Inflammatory macrophage (primary cell): Measurements from ENCODE around the gene RRP36.

Experiments used
- DNase-seq, 2 donors: peaks; one replicate each; pipeline ENCODE4 v3.0.0-alpha.2; 2020 to 2022

The RRP36 gene

DNA sequence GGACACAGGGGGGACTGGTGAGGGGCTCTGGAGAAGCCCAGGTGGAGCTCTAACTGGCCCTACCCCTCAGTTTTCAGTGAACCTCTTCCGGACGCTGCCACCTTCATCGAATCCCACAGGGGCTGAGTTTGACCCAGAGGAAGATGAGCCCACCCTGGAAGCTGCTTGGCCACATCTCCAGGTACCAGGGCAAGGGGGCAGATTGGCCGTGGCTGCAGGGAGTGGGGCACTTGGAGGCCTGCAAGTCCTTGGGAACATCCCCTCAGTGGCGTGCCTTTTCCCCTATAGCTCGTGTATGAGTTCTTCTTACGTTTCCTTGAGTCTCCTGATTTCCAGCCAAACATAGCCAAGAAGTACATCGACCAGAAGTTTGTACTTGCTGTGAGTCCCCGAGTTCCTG, 14.3 kb upstream of the RRP36 start:
- no peak for DNase-seq

DNA sequence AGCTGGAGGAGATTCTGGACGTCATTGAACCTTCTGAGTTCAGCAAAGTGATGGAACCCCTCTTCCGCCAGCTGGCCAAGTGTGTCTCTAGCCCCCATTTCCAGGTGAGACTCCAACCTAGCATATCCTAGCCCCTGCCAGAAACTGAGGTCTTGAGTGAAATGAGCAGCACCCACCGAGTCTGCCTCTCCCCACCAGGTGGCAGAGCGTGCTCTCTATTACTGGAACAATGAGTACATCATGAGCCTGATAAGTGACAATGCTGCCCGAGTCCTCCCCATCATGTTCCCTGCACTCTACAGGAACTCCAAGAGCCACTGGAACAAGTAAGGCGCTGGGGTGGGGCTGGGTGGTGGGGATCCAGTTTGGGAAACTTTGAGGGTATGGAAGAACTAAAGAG, 12.3 kb upstream of the RRP36 start:
- DNase-seq: peak; percentile 20 to 34

DNA sequence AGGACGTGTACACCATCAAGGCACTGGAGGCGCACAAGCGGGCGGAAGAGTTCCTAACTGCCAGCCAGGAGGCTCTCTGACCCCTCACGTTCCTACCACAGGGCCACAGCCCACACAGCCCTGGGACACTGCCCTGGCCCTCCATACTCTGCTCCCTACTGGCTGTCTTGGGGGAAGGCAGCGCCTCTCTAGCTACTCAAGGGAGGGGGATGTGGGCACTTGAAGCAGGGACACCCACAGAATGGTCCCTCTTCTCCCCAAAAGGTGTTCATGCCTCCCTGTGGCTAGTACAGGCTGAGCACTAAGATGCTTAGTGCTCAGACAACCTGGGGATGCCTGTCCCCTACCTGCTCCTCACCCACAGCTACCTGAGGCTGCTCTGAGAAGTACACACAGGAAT, 10.2 kb upstream of the RRP36 start:
- DNase-seq: no peak

DNA sequence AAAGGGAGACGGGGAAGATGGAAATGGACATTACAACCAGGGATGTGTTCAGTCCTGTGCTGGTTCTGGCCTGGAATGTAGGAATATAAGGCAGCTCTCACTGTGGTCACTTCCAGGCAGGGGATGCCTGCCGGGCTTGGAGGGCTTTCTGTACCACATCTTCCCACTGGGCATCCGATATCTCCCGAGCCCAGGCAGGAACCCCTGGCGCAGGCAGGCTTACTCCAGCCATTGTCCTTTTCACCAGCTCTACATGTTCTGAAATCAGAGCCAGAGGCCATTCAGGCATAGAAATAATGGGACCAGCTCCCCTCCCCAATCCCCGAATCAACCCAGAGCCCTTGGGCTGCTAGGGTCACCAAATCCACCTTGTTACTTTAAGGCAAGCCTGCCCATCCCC, 9.1 kb upstream of the RRP36 start:
- DNase-seq: no peak

DNA sequence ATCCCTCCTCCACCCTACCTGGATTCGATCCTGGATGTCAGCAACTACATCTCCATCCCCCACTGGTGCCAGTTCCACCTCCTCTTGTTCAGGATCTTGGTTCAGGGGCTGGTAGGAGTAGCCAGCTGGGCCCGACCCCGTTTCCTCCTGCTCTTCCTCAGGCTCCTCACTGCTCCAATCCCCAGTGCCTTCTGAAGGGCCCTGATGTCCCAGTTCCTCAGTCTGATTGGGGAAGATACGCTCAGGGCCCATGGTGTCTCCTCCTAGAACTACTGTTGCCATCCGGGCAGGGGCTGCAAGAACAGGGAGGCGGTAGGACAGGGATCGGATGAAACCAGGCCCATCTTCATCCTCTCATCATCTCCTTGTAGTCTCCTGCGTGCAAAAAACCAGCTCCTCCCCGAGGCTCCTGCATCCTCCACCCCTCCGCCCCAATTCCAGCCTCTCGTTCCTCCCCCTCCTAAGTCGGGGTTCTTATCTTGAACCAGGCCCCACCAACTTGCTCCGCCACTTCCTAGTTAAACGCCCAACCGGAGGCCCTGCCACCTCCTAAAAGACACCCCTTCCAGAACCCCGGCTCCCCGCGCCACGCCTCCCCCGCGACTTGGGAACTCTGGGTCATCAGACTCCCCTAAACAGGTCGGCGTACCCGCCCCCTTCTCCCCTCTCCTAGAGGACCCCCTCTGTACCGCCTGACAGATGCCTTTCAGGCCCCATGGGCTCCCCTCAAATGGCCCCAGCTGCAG, 8.2 kb upstream of the RRP36 start:
- DNase-seq: peak; percentile 25 to 42

DNA sequence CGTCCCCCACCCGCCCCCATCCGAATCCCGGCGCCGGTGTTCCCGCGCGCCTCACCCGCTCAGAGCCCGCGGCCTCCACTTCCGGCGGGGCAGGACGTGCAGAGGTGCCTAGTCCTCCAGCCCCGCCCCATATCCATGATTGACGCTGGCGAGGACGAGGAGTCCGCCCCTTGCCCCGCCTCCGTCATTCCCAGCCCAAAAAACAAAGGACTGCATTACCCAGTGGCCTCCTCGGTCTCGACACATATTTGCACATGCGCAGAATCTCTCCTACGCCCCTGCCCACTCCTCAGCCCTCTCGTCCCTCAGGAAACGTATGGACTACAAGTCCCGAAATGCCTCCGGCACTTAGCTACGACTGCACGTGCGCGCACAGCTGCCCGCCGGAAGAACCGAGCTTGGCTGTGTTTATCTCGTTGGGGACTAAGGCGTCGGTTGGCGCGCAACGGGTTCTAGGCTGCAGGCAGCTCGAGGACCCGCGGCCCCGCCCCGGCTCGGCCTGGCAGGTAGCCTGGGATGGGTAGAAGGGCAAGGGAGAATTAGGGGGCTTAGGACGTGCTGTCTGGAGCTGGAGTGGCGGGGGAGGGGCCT, 7.5 kb upstream of the RRP36 start, which contains the start of the genes KLHDC3 and MEA1:
Gene KLHDC3, plus strand, starts transcription at position 407 of the 591 bp plus-strand sequence. CDS start 2,944 bp downstream, outside the sequence.
Gene MEA1, minus strand, starts transcription at position 104 of the 591 bp plus-strand sequence. CDS start 133 bp downstream, outside the sequence.
- peak; percentile 100 for DNase-seq

DNA sequence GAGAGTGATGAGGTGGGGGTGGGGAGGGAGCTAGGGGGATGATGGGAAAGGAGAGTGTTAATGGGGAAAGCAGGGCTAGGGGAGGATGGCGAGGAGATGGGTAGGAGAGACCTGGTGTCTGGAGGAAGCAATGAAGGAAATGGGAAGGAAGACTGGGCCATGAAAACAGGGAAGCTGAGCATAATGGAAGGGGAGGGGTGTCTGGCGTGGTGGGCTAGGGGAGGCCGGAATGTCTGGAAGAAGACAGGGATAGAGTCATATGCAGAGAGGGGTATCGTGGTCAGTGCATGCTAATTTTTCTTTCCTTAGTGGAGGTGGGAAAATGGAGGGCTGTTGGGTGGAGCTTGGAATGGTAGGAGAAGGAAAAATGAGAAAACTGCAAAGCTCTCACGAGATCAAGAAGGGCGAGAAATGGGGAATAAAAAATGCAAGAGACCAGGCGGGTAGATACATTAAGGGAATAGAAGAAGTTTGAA, 7.0 kb upstream of the RRP36 start:
- no peak for DNase-seq

DNA sequence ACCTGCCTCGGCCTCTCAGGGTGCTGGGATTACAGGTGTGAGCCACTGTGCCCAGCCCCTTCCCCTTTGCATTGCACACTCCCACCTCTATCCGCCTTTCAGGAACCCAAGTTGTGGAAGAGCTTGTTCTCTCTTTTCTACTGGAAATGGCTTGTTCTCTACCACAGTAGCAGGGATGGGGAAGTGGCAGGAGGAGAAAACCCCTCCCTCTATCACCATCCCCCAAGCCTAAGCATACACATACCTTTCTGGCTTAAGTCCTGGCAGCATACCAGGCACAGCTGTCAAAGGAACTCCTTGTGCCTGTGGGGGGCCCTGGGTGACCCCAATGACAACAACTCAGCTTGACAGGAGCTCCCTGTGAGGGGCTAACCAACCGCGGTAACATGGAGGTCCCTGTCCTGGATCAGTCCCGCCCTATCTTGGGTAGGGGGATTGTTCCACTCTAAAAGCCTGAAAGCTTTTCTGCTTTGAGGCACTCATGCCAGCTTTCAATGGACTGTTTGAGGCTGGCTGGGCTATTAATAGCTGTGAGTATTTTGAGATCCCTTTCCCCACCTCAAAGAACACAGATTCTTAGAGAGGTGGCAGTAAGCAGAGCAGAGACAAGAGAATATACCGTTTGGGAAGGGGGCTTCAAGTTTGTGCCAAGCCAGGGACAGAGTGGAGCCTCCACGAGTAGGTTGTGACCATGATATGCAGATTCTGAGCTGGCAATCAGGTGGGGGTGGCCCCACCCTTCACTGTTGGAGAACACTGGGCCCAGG, 5.1 kb upstream of the RRP36 start:
- peak; percentile 23 to 25 for DNase-seq

DNA sequence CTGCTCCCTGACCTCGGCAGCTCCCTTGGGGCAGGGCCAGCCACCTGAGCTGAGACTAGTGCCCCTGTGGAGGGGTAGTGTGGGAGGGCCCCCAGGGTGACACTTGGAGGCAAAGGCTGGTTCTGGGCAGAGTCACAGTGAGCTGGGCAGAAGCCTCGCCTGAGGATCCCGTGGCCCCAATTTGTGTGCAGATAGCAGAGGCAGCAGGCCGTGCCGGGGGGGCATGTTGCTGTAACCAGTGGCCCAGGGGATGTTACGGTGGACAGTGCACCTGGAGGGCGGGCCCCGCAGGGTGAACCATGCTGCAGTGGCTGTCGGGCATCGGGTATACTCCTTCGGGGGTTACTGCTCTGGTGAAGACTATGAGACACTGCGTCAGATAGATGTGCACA, 4.5 kb upstream of the RRP36 start:
- DNase-seq: no peak

DNA sequence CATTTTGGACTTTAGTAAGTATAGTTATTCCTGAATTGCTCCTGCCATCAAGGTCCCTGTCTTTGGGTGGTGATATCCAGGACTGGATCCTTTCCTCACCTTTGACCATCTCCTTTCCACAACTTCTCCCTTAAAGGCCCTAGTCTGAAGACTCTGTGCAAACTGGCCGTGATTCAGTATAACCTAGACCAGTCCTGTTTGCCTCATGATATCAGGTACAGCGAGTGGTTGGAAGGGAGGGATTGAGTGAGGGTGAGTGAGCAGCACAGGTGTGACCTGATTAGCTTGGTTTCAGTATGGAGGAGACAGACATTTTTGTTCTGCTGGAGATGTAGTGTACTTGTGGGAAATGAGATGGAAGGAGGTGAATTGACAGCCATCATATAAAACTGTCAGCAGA, 2.3 kb upstream of the RRP36 start:
- DNase-seq: no peak

DNA sequence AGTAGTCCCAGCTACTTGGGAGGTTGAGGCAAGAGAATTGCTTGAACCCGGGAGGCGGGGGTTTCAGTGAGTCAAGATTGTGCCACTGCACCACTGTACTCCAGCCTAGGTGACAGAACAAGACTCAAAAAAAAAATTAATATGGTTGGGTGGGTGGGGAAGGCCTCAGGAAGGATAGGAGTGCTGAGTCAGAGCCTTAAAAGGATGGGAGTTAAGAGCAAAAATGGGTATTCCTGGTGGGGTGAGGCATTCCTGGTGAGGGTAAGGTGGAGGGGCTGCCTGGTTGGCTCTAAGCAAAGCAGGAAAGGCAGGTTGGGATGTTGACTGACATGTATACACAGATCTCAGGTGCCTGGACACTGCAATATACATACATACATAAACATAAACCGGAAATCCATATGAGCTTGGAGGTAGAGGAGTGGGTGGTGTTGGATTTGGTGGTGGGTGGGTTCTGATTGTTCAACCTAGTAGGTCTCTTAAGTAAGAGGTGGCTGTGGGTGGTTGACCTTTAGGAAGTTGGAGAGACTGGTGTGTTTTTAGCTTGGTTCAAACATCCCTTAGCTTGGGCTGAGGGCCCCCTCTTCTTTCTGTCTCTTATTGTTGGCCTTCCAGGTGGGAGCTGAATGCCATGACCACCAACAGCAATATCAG, 1.2 kb upstream of the RRP36 start:
- DNase-seq: peak in 1 of 2 donors; percentile 20

DNA sequence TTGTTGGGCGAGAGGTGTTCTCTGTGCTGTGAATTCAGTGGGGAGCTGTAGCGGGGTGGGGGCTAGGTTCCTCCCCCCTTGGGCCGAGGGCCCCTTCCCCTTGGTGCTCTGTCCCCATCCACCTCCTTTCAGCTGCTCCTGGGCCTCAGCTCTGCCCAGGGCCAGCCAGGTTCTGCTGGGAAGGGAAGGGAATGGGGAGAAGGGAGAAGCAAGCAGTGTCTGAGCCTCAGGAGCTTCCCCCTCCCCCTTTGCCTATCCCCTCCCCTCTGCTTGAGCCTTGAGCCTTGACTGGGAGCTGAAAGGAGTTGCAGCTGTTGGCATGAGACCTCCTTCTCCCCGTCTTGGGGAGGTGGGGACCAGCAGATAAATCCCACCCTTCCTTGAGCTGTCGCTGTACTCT, 576 bp upstream of the RRP36 start:
- DNase-seq: no peak

DNA sequence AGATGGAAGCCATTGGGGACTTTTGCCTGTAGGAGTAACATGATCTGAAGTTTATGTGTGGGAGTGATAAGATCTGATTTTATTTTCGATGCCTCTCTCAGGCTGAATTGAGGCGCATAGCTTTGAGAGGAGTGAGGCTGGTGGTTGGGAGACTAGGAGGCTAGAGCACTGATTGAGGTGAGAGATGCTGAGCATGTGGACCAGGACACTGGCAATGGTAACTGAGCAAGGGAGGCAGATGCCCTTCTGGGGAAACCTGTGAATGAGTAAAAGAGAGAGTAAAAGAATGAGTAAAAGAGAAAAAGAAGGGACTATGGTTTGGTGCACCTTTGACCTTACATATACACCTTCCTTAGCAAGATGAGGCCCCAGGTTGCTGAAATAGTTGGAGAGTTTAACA, 3.0 kb downstream of the RRP36 start:
- DNase-seq: no peak

DNA sequence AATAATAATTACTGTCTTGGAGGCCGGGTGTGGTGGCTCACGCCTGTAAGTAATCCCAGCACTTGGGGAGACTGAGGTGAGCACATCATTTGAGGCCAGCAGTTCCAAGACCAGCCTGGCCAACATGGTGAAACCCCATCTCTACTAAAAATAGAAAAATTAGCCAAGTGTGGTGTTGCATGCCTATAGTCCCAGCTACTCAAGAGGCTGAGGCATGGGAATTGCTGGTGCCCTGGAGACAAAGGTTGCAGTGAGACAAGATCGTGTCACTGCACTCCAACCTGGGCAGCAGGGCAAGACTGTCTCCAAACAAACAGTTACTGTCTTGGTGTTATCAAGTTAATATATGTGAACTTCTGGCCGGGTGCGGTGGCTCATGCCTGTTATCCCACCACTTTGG, 4.9 kb downstream of the RRP36 start:
- no peak for DNase-seq

DNA sequence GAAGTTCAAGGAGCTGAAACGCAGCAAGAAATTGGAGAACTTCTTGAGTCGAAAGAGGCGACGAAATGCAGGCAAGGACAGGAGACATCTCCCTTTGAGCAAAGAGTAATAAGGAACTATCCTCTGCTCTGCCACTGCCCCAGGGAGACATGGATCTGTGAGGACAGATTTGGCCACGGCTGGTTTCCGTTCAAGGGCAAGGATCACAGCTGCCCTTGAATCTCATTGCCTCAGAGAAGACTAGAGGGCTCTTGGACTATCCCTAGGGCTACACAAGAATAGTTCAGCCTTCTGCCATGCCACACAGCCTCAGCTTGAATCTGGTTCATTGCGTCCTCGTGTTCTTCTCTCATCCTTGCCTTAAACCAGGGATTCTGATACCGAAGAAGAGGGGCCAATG, 7.7 kb downstream of the RRP36 start:
- no peak for DNase-seq

DNA sequence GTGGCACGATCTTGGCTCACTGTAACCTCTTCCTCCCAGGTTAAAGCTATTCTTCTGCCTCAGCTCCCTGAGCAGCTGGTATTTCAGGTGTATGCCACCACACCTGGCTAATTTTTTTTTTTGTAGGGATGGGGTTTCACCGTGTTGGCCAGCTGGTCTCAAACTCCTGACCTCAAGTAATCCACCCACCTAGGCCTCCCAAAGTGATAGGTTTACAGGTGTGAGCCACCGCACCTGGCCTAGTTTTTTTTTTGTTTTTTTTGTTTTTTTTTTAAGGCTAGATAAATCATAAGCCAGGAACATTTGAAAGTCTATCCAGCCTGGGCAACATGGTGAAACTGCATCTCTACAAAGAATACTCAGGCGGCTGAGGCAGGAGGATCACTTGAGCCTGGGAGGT, 10.9 kb downstream of the RRP36 start:
- DNase-seq: no peak

DNA sequence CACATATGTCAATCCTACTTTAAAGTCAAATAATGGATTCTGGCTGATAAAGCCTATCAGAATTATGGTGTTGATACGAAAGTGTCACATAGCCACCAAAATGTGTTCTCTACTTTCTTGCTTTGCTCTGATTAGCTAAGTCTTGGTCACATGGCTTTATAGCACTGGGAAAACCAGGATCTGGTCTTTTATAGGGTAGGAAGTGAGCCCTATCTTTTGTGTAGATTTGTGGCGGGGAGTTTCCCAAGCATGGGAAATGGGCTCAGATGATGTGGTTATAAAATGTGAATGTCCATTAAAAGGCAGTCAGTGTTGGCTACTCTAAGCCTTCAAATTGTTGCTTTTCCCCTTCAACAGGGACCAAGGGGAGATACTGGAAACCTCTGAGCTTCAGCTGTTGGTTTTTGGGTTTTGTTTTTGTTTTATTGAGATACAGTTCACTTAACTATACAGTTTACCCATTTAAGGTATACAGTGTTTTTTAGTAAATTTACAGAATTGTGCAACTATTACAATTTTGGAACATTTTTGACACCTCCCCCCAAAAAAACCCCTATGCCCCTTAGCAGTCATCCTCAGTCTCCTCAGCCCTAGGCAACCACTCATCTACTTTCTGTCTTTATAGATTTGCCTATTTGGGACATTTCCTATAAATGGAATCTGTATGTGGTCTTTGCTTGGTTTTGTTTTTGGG, 12.2 kb downstream of the RRP36 start:
- no peak for DNase-seq

DNA sequence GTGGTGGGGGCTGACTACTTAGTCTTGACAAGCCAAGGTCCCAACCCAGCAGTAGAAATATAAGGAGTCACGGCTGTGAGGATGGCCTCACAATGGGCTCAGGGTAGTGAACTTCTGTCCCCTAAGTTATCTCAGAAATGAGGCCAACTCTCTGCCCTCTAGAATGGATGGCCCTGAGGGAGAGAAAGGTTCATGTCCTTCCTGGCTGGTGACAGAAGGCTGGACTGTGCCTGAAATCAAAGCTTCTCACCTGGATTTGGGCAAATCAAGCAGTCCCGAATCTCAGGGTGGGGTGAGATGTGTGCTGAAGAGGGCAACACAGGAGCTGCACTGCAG, 12.7 kb downstream of the RRP36 start:
- no peak for DNase-seq

DNA sequence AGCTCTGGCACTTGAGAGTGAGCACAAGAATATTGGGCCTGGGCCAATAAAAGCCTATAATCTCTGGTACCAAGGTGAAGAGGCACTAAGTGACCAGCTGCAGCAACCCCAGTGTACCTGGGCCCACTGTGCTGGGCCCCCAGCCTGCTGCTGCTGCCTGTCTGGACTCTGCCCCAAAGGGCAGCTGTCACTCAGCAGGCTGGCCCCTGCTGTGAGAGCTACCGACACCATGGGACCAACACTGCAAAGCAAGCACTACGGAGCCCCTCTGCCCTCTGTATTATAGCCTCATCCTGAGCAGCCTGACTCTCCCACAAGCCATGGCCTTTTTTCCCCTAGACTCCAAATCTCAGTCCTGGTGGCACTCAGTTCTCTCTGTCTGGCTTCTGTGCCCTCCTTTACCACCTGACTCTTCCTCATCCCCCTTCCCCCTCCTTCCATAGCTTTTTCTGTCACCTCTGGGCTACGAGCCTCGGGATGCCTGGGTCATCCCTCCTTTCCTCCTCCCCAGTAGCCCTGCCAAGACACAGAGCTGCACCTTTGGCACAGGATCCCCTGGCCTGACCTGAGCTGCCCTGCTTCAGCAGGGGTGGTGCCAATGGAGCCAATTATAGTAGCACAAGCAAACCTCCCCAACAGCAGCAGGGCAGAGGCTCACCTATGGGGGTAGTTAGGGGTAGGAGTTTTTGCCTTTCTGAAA, 14.2 kb downstream of the RRP36 start:
- DNase-seq: no peak

DNA sequence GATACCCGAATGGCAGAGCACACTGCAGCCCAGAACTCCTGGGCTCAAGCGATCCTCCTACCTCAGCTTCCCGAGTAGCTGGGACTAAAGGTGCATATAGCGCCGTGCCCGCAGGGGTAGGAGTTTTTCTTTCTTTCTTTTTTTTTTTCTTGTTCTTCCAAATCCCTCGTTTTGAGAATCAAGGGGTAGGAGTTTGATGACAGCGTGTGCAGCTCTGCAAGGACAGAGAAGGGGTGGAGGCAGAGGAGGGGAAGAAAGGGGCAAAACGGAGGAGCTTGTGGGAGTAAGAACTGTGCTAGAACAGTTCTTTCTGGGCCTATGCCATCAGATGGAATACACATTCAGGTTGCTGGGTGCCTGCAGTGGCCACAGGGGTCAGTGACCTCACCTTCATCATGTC, 15.3 kb downstream of the RRP36 start:
- no peak for DNase-seq

DNA sequence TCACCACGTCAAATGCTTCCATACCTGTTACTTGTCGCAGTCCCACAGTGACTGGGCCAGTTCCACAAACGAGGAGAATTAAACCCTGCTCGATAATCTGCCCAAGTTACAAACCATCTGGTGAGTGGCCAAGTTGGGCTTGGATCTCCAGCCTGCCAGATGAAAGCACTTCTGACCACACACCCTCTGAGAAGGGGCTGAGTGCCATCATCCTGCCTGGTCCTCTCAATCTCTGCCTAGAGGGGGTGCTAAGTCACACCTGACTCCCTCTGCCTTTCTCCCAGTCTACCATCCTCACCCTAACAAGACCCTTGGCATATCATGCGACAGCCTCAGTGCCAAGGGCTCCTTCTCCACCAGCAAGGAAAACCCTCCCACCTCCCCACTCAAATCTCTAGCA, 15.8 kb downstream of the RRP36 start:
- DNase-seq: no peak

DNA sequence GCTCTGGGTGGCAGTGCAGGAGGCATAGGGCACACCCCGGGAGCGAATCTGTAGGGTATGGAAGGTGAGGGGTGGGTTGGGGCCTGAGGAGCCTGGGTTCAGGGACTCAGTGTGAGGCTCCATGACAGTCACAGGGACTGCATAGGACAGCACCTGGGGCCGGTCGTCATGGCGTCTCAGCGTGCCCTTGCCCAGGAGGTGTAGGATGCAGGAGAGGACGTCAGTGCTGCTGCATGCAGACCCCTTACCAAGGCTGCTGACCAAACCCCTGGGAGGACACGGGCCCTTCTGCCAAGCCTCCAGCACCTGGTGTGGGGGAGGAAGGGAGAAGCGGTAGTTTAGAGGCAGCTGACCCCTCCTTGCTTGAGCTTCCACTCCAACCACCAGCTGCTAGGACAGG, 16.3 kb downstream of the RRP36 start:
- no peak for DNase-seq
